ENCODE data around the gene CTNNB1.

GRCh38 chr3:41192885-41193284 lies 6.4 kb upstream of the CTNNB1 start:
- TF ChIP-seq, protein P1, sequence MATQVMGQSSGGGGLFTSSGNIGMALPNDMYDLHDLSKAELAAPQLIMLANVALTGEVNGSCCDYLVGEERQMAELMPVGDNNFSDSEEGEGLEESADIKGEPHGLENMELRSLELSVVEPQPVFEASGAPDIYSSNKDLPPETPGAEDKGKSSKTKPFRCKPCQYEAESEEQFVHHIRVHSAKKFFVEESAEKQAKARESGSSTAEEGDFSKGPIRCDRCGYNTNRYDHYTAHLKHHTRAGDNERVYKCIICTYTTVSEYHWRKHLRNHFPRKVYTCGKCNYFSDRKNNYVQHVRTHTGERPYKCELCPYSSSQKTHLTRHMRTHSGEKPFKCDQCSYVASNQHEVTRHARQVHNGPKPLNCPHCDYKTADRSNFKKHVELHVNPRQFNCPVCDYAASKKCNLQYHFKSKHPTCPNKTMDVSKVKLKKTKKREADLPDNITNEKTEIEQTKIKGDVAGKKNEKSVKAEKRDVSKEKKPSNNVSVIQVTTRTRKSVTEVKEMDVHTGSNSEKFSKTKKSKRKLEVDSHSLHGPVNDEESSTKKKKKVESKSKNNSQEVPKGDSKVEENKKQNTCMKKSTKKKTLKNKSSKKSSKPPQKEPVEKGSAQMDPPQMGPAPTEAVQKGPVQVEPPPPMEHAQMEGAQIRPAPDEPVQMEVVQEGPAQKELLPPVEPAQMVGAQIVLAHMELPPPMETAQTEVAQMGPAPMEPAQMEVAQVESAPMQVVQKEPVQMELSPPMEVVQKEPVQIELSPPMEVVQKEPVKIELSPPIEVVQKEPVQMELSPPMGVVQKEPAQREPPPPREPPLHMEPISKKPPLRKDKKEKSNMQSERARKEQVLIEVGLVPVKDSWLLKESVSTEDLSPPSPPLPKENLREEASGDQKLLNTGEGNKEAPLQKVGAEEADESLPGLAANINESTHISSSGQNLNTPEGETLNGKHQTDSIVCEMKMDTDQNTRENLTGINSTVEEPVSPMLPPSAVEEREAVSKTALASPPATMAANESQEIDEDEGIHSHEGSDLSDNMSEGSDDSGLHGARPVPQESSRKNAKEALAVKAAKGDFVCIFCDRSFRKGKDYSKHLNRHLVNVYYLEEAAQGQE (IDR thresholded peaks at IDR 0.05; ENCODE audit: insufficient read depth in 1 of 2, low read depth in 2 of 2, low read length in 1 of 2) = no peak
- TF ChIP-seq CTCF (IDR thresholded peaks at IDR 0.05) (no peak), POLR2AphosphoS5 (IDR thresholded peaks at IDR 0.05; ENCODE audit: low read depth, low read length) (no peak), SIN3A (IDR thresholded peaks at IDR 0.05; ENCODE audit: borderline replicate concordance, insufficient read depth, low read depth, low read length) (no peak)
